GM12891 (cell line): Measurements from ENCODE around the gene ACBD4.

ENCODE experiments used
- POLR2A ChIP-seq: IDR thresholded peaks from 2 replicates; pipeline ENCODE4 v1.6.1; 2011; ENCODE audit warnings: low read depth, low read length, control low read depth
- POU2F2 ChIP-seq: IDR thresholded peaks from 2 replicates; pipeline ENCODE4 v1.6.1; 2011; ENCODE audit warnings: low read depth, mild to moderate bottlenecking, control low read depth, low read length, moderate library complexity
- SPI1 ChIP-seq: IDR thresholded peaks from 2 replicates; pipeline ENCODE4 v1.6.1; 2011; ENCODE audit warnings: low read depth, low read length, control low read depth
- TAF1 ChIP-seq: IDR thresholded peaks from 2 replicates; pipeline ENCODE4 v1.6.1; 2011; ENCODE audit warnings: low read depth, low read length, control low read depth

DNA sequence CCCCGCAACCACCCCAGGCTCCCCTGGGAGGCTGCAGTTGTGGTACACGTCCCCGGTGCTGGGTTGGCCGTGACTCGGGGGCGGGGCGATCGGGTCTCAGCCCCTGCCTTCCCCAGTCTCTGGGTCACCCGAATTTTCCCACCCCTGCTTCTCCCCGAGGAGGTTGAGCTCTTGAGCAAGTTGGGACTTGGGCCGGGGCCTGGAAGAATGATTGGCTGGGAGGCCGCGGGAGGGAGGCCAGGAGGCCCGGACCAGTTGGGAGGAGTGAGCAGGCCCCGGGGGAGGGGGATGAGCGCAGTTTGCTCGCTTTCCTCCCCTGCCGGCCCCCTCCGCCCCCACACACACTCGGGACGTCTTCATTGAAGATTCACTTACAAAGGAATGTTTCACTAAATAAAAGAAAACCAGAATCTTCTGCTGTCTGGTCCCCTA, 8.3 kb downstream of the ACBD4 start:
- TF ChIP-seq POLR2A (no peak), TAF1 (no peak), POU2F2 (no peak), SPI1 (no peak)
